IMR-90 (cell line): Measurements from ENCODE around the gene CMPK2. TPM values are rescaled to one million over a fixed set of nuclear protein-coding genes. Genes with fewer than 3 reads are reported as not detected.

Experiments used
- ATAC-seq: fragments of 200-7000 bp; cut with Tn5 transposase; 2 replicates; pipeline ENCODE4 v1.9.1; 2020; ENCODE audit warnings: low read depth, mild to moderate bottlenecking, moderate library complexity
- BruUV-seq: library from RNA; stranded (reverse); fragments of 400-500 nt; replicated peaks from 2 replicates; lab custom pipeline; 2021; lab: Mats Ljungman, UMichigan
- CTCF ChIA-PET: fragments of 300-600 bp; formaldehyde crosslinking; extraction: SDS; loops from one replicate; lab custom pipeline; 2021; ENCODE audit warnings: antibody characterized with exemption; lab: Yijun Ruan, JAX
- POLR2A ChIA-PET: fragments of 300-600 bp; sonication (Branson Sonifier 250); formaldehyde crosslinking; loops from one replicate; lab custom pipeline; 2022; ENCODE audit warnings: antibody characterized with exemption; ENCODE audit not compliant: unreplicated experiment; lab: Charles Lee
- DNase-seq: peaks from one replicate; pipeline ENCODE4 v3.0.0; 2013
- H2AFZ ChIP-seq: replicated peaks from 2 replicates; pipeline ENCODE3; 2013; ENCODE audit warnings: low read length, mild to moderate bottlenecking; ENCODE audit not compliant: poor library complexity
- H2AK5ac ChIP-seq: 2 replicates; pipeline ENCODE4 v1.6.1; 2013; ENCODE audit warnings: low read depth, low read length, inconsistent platforms
- H2AK9ac ChIP-seq: replicated peaks from 2 replicates; pipeline ENCODE3; 2013; ENCODE audit warnings: mild to moderate bottlenecking, low read depth, low read length, moderate library complexity; ENCODE audit not compliant: poor library complexity
- H2BK120ac ChIP-seq: 2 replicates; pipeline ENCODE4 v1.6.1; 2013; ENCODE audit warnings: low read depth, low read length, inconsistent platforms
- H2BK15ac ChIP-seq: 3 replicates; pipeline ENCODE4 v1.6.1; 2013; ENCODE audit warnings: low read depth, low read length, inconsistent platforms
- H2BK20ac ChIP-seq: 2 replicates; pipeline ENCODE4 v1.6.1; 2013; ENCODE audit warnings: low read depth, mild to moderate bottlenecking, inconsistent platforms, low read length, moderate library complexity
- H2BK5ac ChIP-seq: 2 replicates; pipeline ENCODE4 v1.6.1; 2013; ENCODE audit warnings: mild to moderate bottlenecking, low read depth, low read length, inconsistent platforms; ENCODE audit not compliant: poor library complexity, severe bottlenecking
- H3K14ac ChIP-seq: replicated peaks from 2 replicates; pipeline ENCODE4 v1.6.1; 2013; ENCODE audit warnings: low read depth, low read length, inconsistent platforms
- H3K18ac ChIP-seq: 2 replicates; pipeline ENCODE4 v1.6.1; 2013; ENCODE audit warnings: low read depth, low read length, control low read depth
- H3K23ac ChIP-seq: 2 replicates; pipeline ENCODE4 v1.6.1; 2013; ENCODE audit warnings: low read depth, low read length, inconsistent platforms
- H3K27ac ChIP-seq: 2 replicates; pipeline ENCODE4 v1.5.1; 2013; ENCODE audit warnings: mild to moderate bottlenecking, control low read depth, low read length; ENCODE audit not compliant: insufficient read depth
- H3K27me3 ChIP-seq: 2 replicates; pipeline ENCODE4 v1.6.1; 2013; ENCODE audit warnings: low read length; ENCODE audit not compliant: control insufficient read depth, insufficient read depth
- H3K36me3 ChIP-seq: 2 replicates; pipeline ENCODE4 v1.6.1; 2013; ENCODE audit warnings: low read length, mixed read lengths; ENCODE audit not compliant: control insufficient read depth, insufficient read depth
- H3K4ac ChIP-seq: 2 replicates; pipeline ENCODE4 v1.6.1; 2013; ENCODE audit warnings: low read depth, low read length, inconsistent platforms
- H3K4me1 ChIP-seq: 2 replicates; pipeline ENCODE4 v1.6.1; 2013; ENCODE audit warnings: low read length, mixed read lengths; ENCODE audit not compliant: control insufficient read depth, insufficient read depth
- H3K4me2 ChIP-seq: 2 replicates; pipeline ENCODE4 v1.6.1; 2013; ENCODE audit warnings: low read depth, mild to moderate bottlenecking, control low read depth, low read length, moderate library complexity
- H3K4me3 ChIP-seq: 2 replicates; pipeline ENCODE4 v1.5.1; 2013; ENCODE audit warnings: low read depth, mild to moderate bottlenecking, control low read depth, low read length, moderate library complexity; ENCODE audit not compliant: insufficient read depth
- H3K56ac ChIP-seq: 2 replicates; pipeline ENCODE4 v1.6.1; 2013; ENCODE audit warnings: low read length, inconsistent platforms; ENCODE audit not compliant: insufficient read depth; ENCODE audit errors: extremely low read depth
- H3K79me1 ChIP-seq, 2 experiments: 2 replicates each; pipeline ENCODE4 v1.6.1; 2013; ENCODE audit warnings: low read length in 2 of 2, inconsistent platforms in 1 of 2, low read depth in 1 of 2
- H3K9ac ChIP-seq: 2 replicates; pipeline ENCODE4 v1.6.1; 2013; ENCODE audit warnings: low read depth, low read length, control low read depth
- H3K9me1 ChIP-seq: 2 replicates; pipeline ENCODE4 v1.6.1; 2013; ENCODE audit warnings: low read length, inconsistent platforms; ENCODE audit not compliant: insufficient read depth
- H3K9me3 ChIP-seq: 2 replicates; pipeline ENCODE4 v1.6.1; 2013; ENCODE audit warnings: low read length; ENCODE audit not compliant: control insufficient read depth, insufficient read depth
- H4K20me1 ChIP-seq: 2 replicates; pipeline ENCODE4 v1.6.1; 2013; ENCODE audit warnings: low read length, inconsistent platforms; ENCODE audit not compliant: insufficient read depth
- H4K5ac ChIP-seq: 2 replicates; pipeline ENCODE4 v1.6.1; 2013; ENCODE audit warnings: mild to moderate bottlenecking, low read depth, low read length, control low read depth
- H4K8ac ChIP-seq, 2 experiments: 2 replicates each; pipeline ENCODE4 v1.6.1; 2013; ENCODE audit warnings: low read depth in 2 of 2, low read length in 2 of 2, control low read depth in 1 of 2, inconsistent platforms in 1 of 2
- H4K91ac ChIP-seq: 2 replicates; pipeline ENCODE4 v1.6.1; 2013; ENCODE audit warnings: low read depth, low read length, inconsistent platforms; ENCODE audit not compliant: insufficient read depth
- BHLHE40 ChIP-seq: fragments of 150-350 bp; IDR thresholded peaks from 2 replicates; pipeline ENCODE4 v1.6.1; 2016; ENCODE audit warnings: mild to moderate bottlenecking, low read depth, low read length
- CEBPB ChIP-seq: IDR thresholded peaks from 2 replicates; pipeline ENCODE4 v1.6.1; 2012; ENCODE audit warnings: low read depth, low read length, improper control_type of control experiment
- CHD1 ChIP-seq: IDR thresholded peaks from 2 replicates; pipeline ENCODE4 v1.6.1; 2012; ENCODE audit warnings: low read depth, low read length, improper control_type of control experiment
- CTCF ChIP-seq: conservative IDR thresholded peaks from 2 replicates; pipeline ENCODE4 v1.5.1; 2012; ENCODE audit warnings: mild to moderate bottlenecking, low read depth, low read length, improper control_type of control experiment
- ELK1 ChIP-seq: fragments of 150-350 bp; IDR thresholded peaks from 2 replicates; pipeline ENCODE4 v1.6.1; 2016; ENCODE audit warnings: low read depth, mild to moderate bottlenecking, low read length, moderate library complexity, borderline replicate concordance
- FOS ChIP-seq: fragments of 150-350 bp; IDR thresholded peaks from 2 replicates; pipeline ENCODE4 v1.6.1; 2016; ENCODE audit warnings: low read depth, low read length
- MAFK ChIP-seq: IDR thresholded peaks from 2 replicates; pipeline ENCODE4 v1.6.1; 2012; ENCODE audit warnings: low read depth, low read length, improper control_type of control experiment
- MAZ ChIP-seq: IDR thresholded peaks from 2 replicates; pipeline ENCODE4 v1.6.1; 2012; ENCODE audit warnings: low read depth, mild to moderate bottlenecking, low read length, improper control_type of control experiment, moderate library complexity, borderline replicate concordance
- MXI1 ChIP-seq: IDR thresholded peaks from 2 replicates; pipeline ENCODE4 v1.6.1; 2012; ENCODE audit warnings: low read depth, mild to moderate bottlenecking, low read length, moderate library complexity, borderline replicate concordance
- NFE2L2 ChIP-seq: fragments of 150-350 bp; IDR thresholded peaks from 2 replicates; pipeline ENCODE4 v1.6.1; 2016; ENCODE audit warnings: low read depth, mild to moderate bottlenecking, low read length
- POLR2A ChIP-seq: IDR thresholded peaks from 2 replicates; pipeline ENCODE4 v1.6.1; 2012; ENCODE audit warnings: mild to moderate bottlenecking, low read depth, low read length
- RAD21 ChIP-seq: IDR thresholded peaks from 2 replicates; pipeline ENCODE4 v1.6.1; 2012; ENCODE audit warnings: low read length, improper control_type of control experiment
- RCOR1 ChIP-seq: IDR thresholded peaks from 2 replicates; pipeline ENCODE4 v1.6.1; 2012; ENCODE audit warnings: mild to moderate bottlenecking, low read length, improper control_type of control experiment; ENCODE audit not compliant: insufficient replicate concordance
- SMC3 ChIP-seq: fragments of 150-350 bp; IDR thresholded peaks from 2 replicates; pipeline ENCODE4 v1.6.1; 2016; ENCODE audit warnings: low read depth, mild to moderate bottlenecking, antibody characterized with exemption, low read length, moderate library complexity
- USF2 ChIP-seq: fragments of 150-350 bp; IDR thresholded peaks from 2 replicates; pipeline ENCODE4 v1.6.1; 2017; ENCODE audit warnings: mild to moderate bottlenecking, antibody characterized with exemption, low read length, low read depth
- WGBS, 2 experiments: methylation state at CpG; one replicate each; pipeline versions ENCODE4 v1.1.5 to v1.1.7; 2013; ENCODE audit warnings: missing lambda C conversion rate in 2 of 2; ENCODE audit not compliant: insufficient read length in 1 of 2; ENCODE audit errors: extremely low coverage in 2 of 2; 5-methylcytosine and 5-hydroxymethylcytosine counted together
- dilution Hi-C: fragments of 300-500 bp; cut with HindIII; formaldehyde crosslinking; loops from one replicate; pipeline ENCODE4 v1.14.3; 2018; ENCODE audit warnings: low sequenced_read_pairs; ENCODE audit not compliant: unreplicated experiment
- in situ Hi-C: fragments of 300-500 bp; cut with MboI; formaldehyde crosslinking; loops from 3 replicates; pipeline ENCODE4 v1.14.3; 2019; ENCODE audit warnings: low sequenced_read_pairs, inconsistent platforms, mixed read lengths
- intact Hi-C: fragments of 100-400 bp; cut with micrococcal nuclease; formaldehyde crosslinking; loops from 2 replicates; pipeline ENCODE4 v1.10.0; 2022
- polyA plus RNA-seq, 3 experiments: library from polyadenylated mRNA; depleted of rRNA; stranded (reverse); fragments of >200 nt; gene quantifications; 2 replicates each; pipeline ENCODE4 v1.2.3, GENCODE V29; 2012; ENCODE audit warnings: low replicate concordance in 1 of 3
- total RNA-seq: library from RNA; depleted of rRNA; stranded (reverse); fragments of >200 nt; gene quantifications from 2 replicates; pipeline ENCODE4 v1.2.3, GENCODE V29; 2012

Gene CMPK2
- total and polyA plus RNA-seq, 2 of the 4 experiments (the other 2 are of a cell fraction), result 0.03 to 0.18 TPM

- Histone ChIP-seq H4K20me1 (no peaks in the 10 kb centered on the region), H2AK9ac (no peak overlapping the region), H4K5ac (no peak overlapping the region), H3K9me1 (no peaks in the 10 kb centered on the region), H3K14ac (no peak overlapping the region), H3K4me3 (no peak overlapping the region), H4K91ac (no peak overlapping the region), H3K27me3 (no peaks in the 10 kb centered on the region), H3K79me1 (no peaks in the 10 kb centered on the region), H3K9ac (no peak overlapping the region), H3K9me3 (no peaks in the 10 kb centered on the region), H3K56ac (no peak overlapping the region), H3K4me1 (no peaks in the 10 kb centered on the region), H2BK5ac (no peak overlapping the region), H2AK5ac (no peak overlapping the region), H2AFZ (no peak overlapping the region), H3K23ac (no peak overlapping the region), H2BK15ac (no peak overlapping the region), H3K27ac (no peak overlapping the region), H3K4me2 (no peak overlapping the region), H3K4ac (no peak overlapping the region), H3K36me3 (no peaks in the 10 kb centered on the region), H3K18ac (no peak overlapping the region), H2BK120ac (no peak overlapping the region), H2BK20ac (no peak overlapping the region), H4K8ac (no peak overlapping the region)
- intact Hi-C loops (no loop called here), in situ Hi-C loops (no loop called here), dilution Hi-C loops (no loop called here)
- DNase-seq (no peak), ATAC-seq (no peak)
- ChIA-PET CTCF (no interaction called here), POLR2A (no interaction called here)
- TF ChIP-seq RAD21 (no peak), SMC3 (no peak), BHLHE40 (no peak), CTCF (no peak), FOS (no peak), RCOR1 (no peak), MAFK (no peak), CEBPB (no peak), NFE2L2 (no peak), MXI1 (no peak), USF2 (no peak), POLR2A (no peak), MAZ (no peak), CHD1 (no peak), ELK1 (no peak)
- WGBS, 2 experiments, result no CpG with 5 or more reads among the region's 8 CpGs
- no TSS peak for BruUV-seq
Observed at GRCh38 chr2:6909431-6910385, 44.0 kb upstream of the CMPK2 start.
